Neural cell (in vitro differentiated cells): ENCODE results near the gene PER2. TPM values are rescaled to one million over a fixed set of nuclear protein-coding genes. Genes with fewer than 3 reads are reported as not detected.

Experiments used
- H2AFZ ChIP-seq: fragments of 200-600, 300-800 bp; sonication (generic), shearing (Covaris generic); 2 replicates; pipeline ENCODE4 v1.6.0; 2014; ENCODE audit warnings: low read depth, mild to moderate bottlenecking, antibody characterized with exemption, low read length, moderate library complexity
- H3F3A ChIP-seq: fragments of 200-600 bp; shearing (Covaris generic); 2 replicates; pipeline ENCODE4 v1.6.1; 2016; ENCODE audit warnings: mild to moderate bottlenecking, moderate library complexity, mixed read lengths, antibody characterized with exemption, low read length; ENCODE audit not compliant: insufficient read depth, poor library complexity, severe bottlenecking
- H3K27ac ChIP-seq: fragments of 200-600, 300-800 bp; sonication (generic), shearing (Covaris generic); 2 replicates; pipeline ENCODE4 v1.5.1; 2014; ENCODE audit warnings: mild to moderate bottlenecking, low read length, moderate library complexity
- H3K27me3 ChIP-seq: fragments of 300-800, 200-600 bp; sonication (generic), shearing (Covaris generic); 2 replicates; pipeline ENCODE4 v1.6.0; 2014; ENCODE audit warnings: mild to moderate bottlenecking, low read depth, low read length, moderate library complexity; ENCODE audit not compliant: insufficient read depth
- H3K36me3 ChIP-seq: fragments of 300-800, 200-600 bp; sonication (generic), shearing (Covaris generic); 2 replicates; pipeline ENCODE4 v1.5.1; 2014; ENCODE audit warnings: mild to moderate bottlenecking, antibody characterized with exemption, low read length, moderate library complexity; ENCODE audit not compliant: insufficient read depth
- H3K4me2 ChIP-seq: fragments of 300-800, 200-600 bp; sonication (generic), shearing (Covaris generic); 2 replicates; pipeline ENCODE4 v1.6.0; 2014; ENCODE audit warnings: mild to moderate bottlenecking, low read length
- H3K4me3 ChIP-seq: fragments of 300-800, 200-600 bp; sonication (generic), shearing (Covaris generic); 2 replicates; pipeline ENCODE4 v1.5.1; 2014; ENCODE audit warnings: mild to moderate bottlenecking, low read length, moderate library complexity
- H3K79me2 ChIP-seq: fragments of 200-600 bp; shearing (Covaris generic); replicated peaks from 2 replicates; pipeline ENCODE4 v1.6.0; 2014; ENCODE audit warnings: mild to moderate bottlenecking, low read length, moderate library complexity; ENCODE audit not compliant: insufficient read depth
- H3K9ac ChIP-seq: fragments of 300-800, 200-600 bp; sonication (generic), shearing (Covaris generic); 2 replicates; pipeline ENCODE4 v1.6.1; 2016; ENCODE audit warnings: mild to moderate bottlenecking, low read length, mixed read lengths
- H3K9me2 ChIP-seq: fragments of 200-600 bp; shearing (Covaris generic); 2 replicates; pipeline ENCODE4 v1.6.1; 2016; ENCODE audit warnings: mild to moderate bottlenecking, low read length, mixed read lengths; ENCODE audit not compliant: insufficient read depth
- H3K9me3 ChIP-seq: fragments of 200-600, 300-800 bp; sonication (generic), shearing (Covaris generic); 2 replicates; pipeline ENCODE4 v1.6.1; 2016; ENCODE audit warnings: mild to moderate bottlenecking, mixed run types, low read length, moderate library complexity, mixed read lengths
- H4K20me1 ChIP-seq: fragments of 200-600 bp; shearing (Covaris generic); 2 replicates; pipeline ENCODE4 v1.6.1; 2016; ENCODE audit warnings: mild to moderate bottlenecking, mixed run types; ENCODE audit not compliant: insufficient read depth
- EP300 ChIP-seq: fragments of 450-650 bp; conservative IDR thresholded peaks from 2 replicates; pipeline ENCODE4 v1.6.1; 2014; ENCODE audit warnings: antibody characterized with exemption, mild to moderate bottlenecking, moderate library complexity; ENCODE audit not compliant: poor library complexity, severe bottlenecking
- EZH2 ChIP-seq: fragments of 200-600, 300-800 bp; shearing (Covaris generic), sonication (generic); IDR thresholded peaks from 2 replicates; pipeline ENCODE4 v1.6.1; 2014; ENCODE audit warnings: antibody characterized with exemption, low read length, borderline replicate concordance, mild to moderate bottlenecking; ENCODE audit not compliant: insufficient read depth, poor library complexity, severe bottlenecking
- MXI1 ChIP-seq: fragments of 450-650 bp; conservative IDR thresholded peaks from 2 replicates; pipeline ENCODE4 v1.6.1; 2014; ENCODE audit warnings: antibody characterized with exemption, mild to moderate bottlenecking; ENCODE audit not compliant: poor library complexity, severe bottlenecking
- POLR2AphosphoS5 ChIP-seq: IDR thresholded peaks from 2 replicates; pipeline ENCODE4 v1.6.1; 2012
- RAD21 ChIP-seq: fragments of 450-650 bp; conservative IDR thresholded peaks from 2 replicates; pipeline ENCODE4 v1.6.1; 2014; ENCODE audit warnings: antibody characterized with exemption, mild to moderate bottlenecking, moderate library complexity
- SMC3 ChIP-seq: fragments of 450-650 bp; conservative IDR thresholded peaks from 2 replicates; pipeline ENCODE4 v1.6.1; 2014; ENCODE audit warnings: antibody characterized with exemption, mild to moderate bottlenecking, moderate library complexity; ENCODE audit not compliant: poor library complexity
- TAF1 ChIP-seq: IDR thresholded peaks from 2 replicates; pipeline ENCODE4 v1.6.1; 2012; ENCODE audit warnings: low read depth
- polyA plus RNA-seq: library from polyadenylated mRNA; depleted of rRNA; stranded (reverse); fragments of >200 nt; gene quantifications from 2 replicates; pipeline ENCODE4 v1.2.3, GENCODE V29; 2014
- TF ChIP-seq, protein P1 (sequence below): IDR thresholded peaks from 2 replicates; pipeline ENCODE4 v1.6.1; 2012; ENCODE audit warnings: borderline replicate concordance
- TF ChIP-seq, protein P2 (sequence below): fragments of 450-650 bp; IDR thresholded peaks from 2 replicates; pipeline ENCODE4 v1.5.1; 2014; ENCODE audit warnings: antibody characterized with exemption, mild to moderate bottlenecking, moderate library complexity; ENCODE audit not compliant: poor library complexity, severe bottlenecking

Gene PER2
- polyA plus RNA-seq, 1 donor from 2014 or later = 3.2 TPM

GRCh38 chr2:238227587-238228032, 60.8 kb downstream of the PER2 start:
- TF ChIP-seq, protein P1, sequence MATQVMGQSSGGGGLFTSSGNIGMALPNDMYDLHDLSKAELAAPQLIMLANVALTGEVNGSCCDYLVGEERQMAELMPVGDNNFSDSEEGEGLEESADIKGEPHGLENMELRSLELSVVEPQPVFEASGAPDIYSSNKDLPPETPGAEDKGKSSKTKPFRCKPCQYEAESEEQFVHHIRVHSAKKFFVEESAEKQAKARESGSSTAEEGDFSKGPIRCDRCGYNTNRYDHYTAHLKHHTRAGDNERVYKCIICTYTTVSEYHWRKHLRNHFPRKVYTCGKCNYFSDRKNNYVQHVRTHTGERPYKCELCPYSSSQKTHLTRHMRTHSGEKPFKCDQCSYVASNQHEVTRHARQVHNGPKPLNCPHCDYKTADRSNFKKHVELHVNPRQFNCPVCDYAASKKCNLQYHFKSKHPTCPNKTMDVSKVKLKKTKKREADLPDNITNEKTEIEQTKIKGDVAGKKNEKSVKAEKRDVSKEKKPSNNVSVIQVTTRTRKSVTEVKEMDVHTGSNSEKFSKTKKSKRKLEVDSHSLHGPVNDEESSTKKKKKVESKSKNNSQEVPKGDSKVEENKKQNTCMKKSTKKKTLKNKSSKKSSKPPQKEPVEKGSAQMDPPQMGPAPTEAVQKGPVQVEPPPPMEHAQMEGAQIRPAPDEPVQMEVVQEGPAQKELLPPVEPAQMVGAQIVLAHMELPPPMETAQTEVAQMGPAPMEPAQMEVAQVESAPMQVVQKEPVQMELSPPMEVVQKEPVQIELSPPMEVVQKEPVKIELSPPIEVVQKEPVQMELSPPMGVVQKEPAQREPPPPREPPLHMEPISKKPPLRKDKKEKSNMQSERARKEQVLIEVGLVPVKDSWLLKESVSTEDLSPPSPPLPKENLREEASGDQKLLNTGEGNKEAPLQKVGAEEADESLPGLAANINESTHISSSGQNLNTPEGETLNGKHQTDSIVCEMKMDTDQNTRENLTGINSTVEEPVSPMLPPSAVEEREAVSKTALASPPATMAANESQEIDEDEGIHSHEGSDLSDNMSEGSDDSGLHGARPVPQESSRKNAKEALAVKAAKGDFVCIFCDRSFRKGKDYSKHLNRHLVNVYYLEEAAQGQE = no peak
- TF ChIP-seq MXI1 = no peak
- TF ChIP-seq TAF1 = no peak
- no peak for TF ChIP-seq SMC3
- TF ChIP-seq EP300 = no peak
- no peak for TF ChIP-seq EZH2
- TF ChIP-seq, protein P2, sequence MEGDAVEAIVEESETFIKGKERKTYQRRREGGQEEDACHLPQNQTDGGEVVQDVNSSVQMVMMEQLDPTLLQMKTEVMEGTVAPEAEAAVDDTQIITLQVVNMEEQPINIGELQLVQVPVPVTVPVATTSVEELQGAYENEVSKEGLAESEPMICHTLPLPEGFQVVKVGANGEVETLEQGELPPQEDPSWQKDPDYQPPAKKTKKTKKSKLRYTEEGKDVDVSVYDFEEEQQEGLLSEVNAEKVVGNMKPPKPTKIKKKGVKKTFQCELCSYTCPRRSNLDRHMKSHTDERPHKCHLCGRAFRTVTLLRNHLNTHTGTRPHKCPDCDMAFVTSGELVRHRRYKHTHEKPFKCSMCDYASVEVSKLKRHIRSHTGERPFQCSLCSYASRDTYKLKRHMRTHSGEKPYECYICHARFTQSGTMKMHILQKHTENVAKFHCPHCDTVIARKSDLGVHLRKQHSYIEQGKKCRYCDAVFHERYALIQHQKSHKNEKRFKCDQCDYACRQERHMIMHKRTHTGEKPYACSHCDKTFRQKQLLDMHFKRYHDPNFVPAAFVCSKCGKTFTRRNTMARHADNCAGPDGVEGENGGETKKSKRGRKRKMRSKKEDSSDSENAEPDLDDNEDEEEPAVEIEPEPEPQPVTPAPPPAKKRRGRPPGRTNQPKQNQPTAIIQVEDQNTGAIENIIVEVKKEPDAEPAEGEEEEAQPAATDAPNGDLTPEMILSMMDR = no peak
- no peak for TF ChIP-seq RAD21
- no peak for TF ChIP-seq POLR2AphosphoS5
- no peaks in the 10 kb centered on the region for H3K9me2 ChIP-seq
- H3K4me3 ChIP-seq = no peak overlapping the region
- H3K79me2 ChIP-seq = no peaks in the 10 kb centered on the region
- no peaks in the 10 kb centered on the region for H3K9me3 ChIP-seq
- H3K27ac ChIP-seq = no peak overlapping the region
- H4K20me1 ChIP-seq = no peaks in the 10 kb centered on the region
- no peak overlapping the region for H3K9ac ChIP-seq
- no peak overlapping the region for H2AFZ ChIP-seq
- H3F3A ChIP-seq = no peaks in the 10 kb centered on the region
- H3K4me2 ChIP-seq = no peak overlapping the region
- no peaks in the 10 kb centered on the region for H3K36me3 ChIP-seq
- H3K27me3 ChIP-seq = peaks cover 6% of the 10 kb centered on the region

GRCh38 chr2:238226698-238227586, 61.5 kb downstream of the PER2 start:
- Histone ChIP-seq H3K9me2 (no peaks in the 10 kb centered on the region), H2AFZ (no peak overlapping the region), H3K9ac (no peak overlapping the region), H3K4me3 (no peak overlapping the region), H3K36me3 (no peaks in the 10 kb centered on the region), H3K79me2 (no peaks in the 10 kb centered on the region), H3F3A (no peaks in the 10 kb centered on the region), H3K4me2 (no peak overlapping the region), H4K20me1 (no peaks in the 10 kb centered on the region), H3K9me3 (no peaks in the 10 kb centered on the region), H3K27ac (no peak overlapping the region), H3K27me3 (peaks cover 6% of the 10 kb centered on the region)
- no peak for TF ChIP-seq MXI1
- TF ChIP-seq RAD21 = no peak
- TF ChIP-seq EP300 = no peak
- TF ChIP-seq POLR2AphosphoS5 = no peak
- no peak for TF ChIP-seq SMC3
- no peak for TF ChIP-seq TAF1
- TF ChIP-seq, protein P1 = no peak
- TF ChIP-seq EZH2 = no peak
- TF ChIP-seq, protein P2 = no peak
